Measurements from ENCODE around the gene NAV3.

The NAV3 gene

GRCh38 chr12:78146365-78146772, 315.7 kb downstream of the NAV3 start:
- Histone ChIP-seq H3K9me3 (ENCODE audit: low read length) (no peaks in the 10 kb centered on the region), H3K4me3 (ENCODE audit: low read length) (no peak overlapping the region), H3K36me3 (ENCODE audit: insufficient read depth, low read length) (no peaks in the 10 kb centered on the region), H3K4me1 (ENCODE audit: insufficient read depth, low read length) (peaks cover 7% of the 10 kb centered on the region), H2AFZ (ENCODE audit: low read depth, low read length) (no peak overlapping the region), H3K27me3 (ENCODE audit: insufficient read depth, low read length) (no peaks in the 10 kb centered on the region)

GRCh38 chr12:78149459-78149858, 318.8 kb downstream of the NAV3 start:
- H3K36me3 ChIP-seq (ENCODE audit: insufficient read depth, low read length) = no peaks in the 10 kb centered on the region
- H3K27me3 ChIP-seq (ENCODE audit: insufficient read depth, low read length) = no peaks in the 10 kb centered on the region
- no peak overlapping the region for H3K4me3 ChIP-seq (ENCODE audit: low read length)
- H2AFZ ChIP-seq (ENCODE audit: low read depth, low read length) = no peak overlapping the region
- peaks cover 7% of the 10 kb centered on the region for H3K4me1 ChIP-seq (ENCODE audit: insufficient read depth, low read length)
- no peaks in the 10 kb centered on the region for H3K9me3 ChIP-seq (ENCODE audit: low read length)

- Histone ChIP-seq H3K4me3 (ENCODE audit: low read length) (no peak overlapping the region), H2AFZ (ENCODE audit: low read depth, low read length) (no peak overlapping the region), H3K36me3 (ENCODE audit: insufficient read depth, low read length) (no peaks in the 10 kb centered on the region), H3K4me1 (ENCODE audit: insufficient read depth, low read length) (no peaks in the 10 kb centered on the region), H3K9me3 (ENCODE audit: low read length) (peaks cover 3% of the 10 kb centered on the region), H3K27me3 (ENCODE audit: insufficient read depth, low read length) (no peaks in the 10 kb centered on the region)
These were observed 324.9 kb downstream of the NAV3 start for GRCh38 chr12:78155546-78155945.

- Histone ChIP-seq H3K4me1 (ENCODE audit: insufficient read depth, low read length) (no peaks in the 10 kb centered on the region), H3K4me3 (ENCODE audit: low read length) (no peak overlapping the region), H3K36me3 (ENCODE audit: insufficient read depth, low read length) (no peaks in the 10 kb centered on the region), H3K9me3 (ENCODE audit: low read length) (peaks cover 3% of the 10 kb centered on the region), H3K27me3 (ENCODE audit: insufficient read depth, low read length) (no peaks in the 10 kb centered on the region), H2AFZ (ENCODE audit: low read depth, low read length) (no peak overlapping the region)
These were observed 326.1 kb downstream of the NAV3 start for GRCh38 chr12:78156751-78157150.

- no peak overlapping the region for H3K4me3 ChIP-seq (ENCODE audit: low read length)
- no peaks in the 10 kb centered on the region for H3K36me3 ChIP-seq (ENCODE audit: insufficient read depth, low read length)
- H3K9me3 ChIP-seq (ENCODE audit: low read length) = peaks cover 3% of the 10 kb centered on the region
- no peaks in the 10 kb centered on the region for H3K27me3 ChIP-seq (ENCODE audit: insufficient read depth, low read length)
- no peak overlapping the region for H2AFZ ChIP-seq (ENCODE audit: low read depth, low read length)
- H3K4me1 ChIP-seq (ENCODE audit: insufficient read depth, low read length) = no peaks in the 10 kb centered on the region
These were observed 326.5 kb downstream of the NAV3 start for GRCh38 chr12:78157199-78157598.

- Histone ChIP-seq H3K27me3 (ENCODE audit: insufficient read depth, low read length) (no peaks in the 10 kb centered on the region), H2AFZ (ENCODE audit: low read depth, low read length) (no peak overlapping the region), H3K4me1 (ENCODE audit: insufficient read depth, low read length) (no peaks in the 10 kb centered on the region), H3K4me3 (ENCODE audit: low read length) (no peak overlapping the region), H3K36me3 (ENCODE audit: insufficient read depth, low read length) (no peaks in the 10 kb centered on the region), H3K9me3 (ENCODE audit: low read length) (no peaks in the 10 kb centered on the region)
These were observed 333.5 kb downstream of the NAV3 start for GRCh38 chr12:78164154-78164553.

GRCh38 chr12:78167510-78167909, 336.8 kb downstream of the NAV3 start:
- Histone ChIP-seq H3K9me3 (ENCODE audit: low read length) (no peaks in the 10 kb centered on the region), H2AFZ (ENCODE audit: low read depth, low read length) (no peak overlapping the region), H3K36me3 (ENCODE audit: insufficient read depth, low read length) (no peaks in the 10 kb centered on the region), H3K4me1 (ENCODE audit: insufficient read depth, low read length) (no peaks in the 10 kb centered on the region), H3K27me3 (ENCODE audit: insufficient read depth, low read length) (no peaks in the 10 kb centered on the region), H3K4me3 (ENCODE audit: low read length) (no peak overlapping the region)

- no peaks in the 10 kb centered on the region for H3K27me3 ChIP-seq (ENCODE audit: insufficient read depth, low read length)
- H2AFZ ChIP-seq (ENCODE audit: low read depth, low read length) = no peak overlapping the region
- no peak overlapping the region for H3K4me3 ChIP-seq (ENCODE audit: low read length)
- no peaks in the 10 kb centered on the region for H3K4me1 ChIP-seq (ENCODE audit: insufficient read depth, low read length)
- no peaks in the 10 kb centered on the region for H3K36me3 ChIP-seq (ENCODE audit: insufficient read depth, low read length)
- H3K9me3 ChIP-seq (ENCODE audit: low read length) = no peaks in the 10 kb centered on the region
These were observed 340.4 kb downstream of the NAV3 start for GRCh38 chr12:78171061-78171460.

- H3K4me1 ChIP-seq (ENCODE audit: insufficient read depth, low read length) = no peaks in the 10 kb centered on the region
These were observed 345.9 kb downstream of the NAV3 start for GRCh38 chr12:78176643-78177042.

GRCh38 chr12:78177298-78177697, 346.6 kb downstream of the NAV3 start:
- Histone ChIP-seq H3K9me3 (ENCODE audit: low read length) (no peaks in the 10 kb centered on the region), H3K4me3 (ENCODE audit: low read length) (no peak overlapping the region), H3K27me3 (ENCODE audit: insufficient read depth, low read length) (no peaks in the 10 kb centered on the region), H2AFZ (ENCODE audit: low read depth, low read length) (no peak overlapping the region), H3K36me3 (ENCODE audit: insufficient read depth, low read length) (no peaks in the 10 kb centered on the region), H3K4me1 (ENCODE audit: insufficient read depth, low read length) (no peaks in the 10 kb centered on the region)

More at GRCh38 chr12:78176643-78177042, 345.9 kb downstream of the NAV3 start:
- Histone ChIP-seq H3K9me3 (ENCODE audit: low read length) (no peaks in the 10 kb centered on the region), H2AFZ (ENCODE audit: low read depth, low read length) (no peak overlapping the region), H3K4me3 (ENCODE audit: low read length) (no peak overlapping the region), H3K27me3 (ENCODE audit: insufficient read depth, low read length) (no peaks in the 10 kb centered on the region), H3K36me3 (ENCODE audit: insufficient read depth, low read length) (no peaks in the 10 kb centered on the region)

- Histone ChIP-seq H3K9me3 (ENCODE audit: low read length) (peaks cover 2% of the 10 kb centered on the region), H3K4me3 (ENCODE audit: low read length) (no peak overlapping the region), H3K27me3 (ENCODE audit: insufficient read depth, low read length) (no peaks in the 10 kb centered on the region), H3K36me3 (ENCODE audit: insufficient read depth, low read length) (no peaks in the 10 kb centered on the region), H3K4me1 (ENCODE audit: insufficient read depth, low read length) (no peaks in the 10 kb centered on the region), H2AFZ (ENCODE audit: low read depth, low read length) (no peak overlapping the region)
These were observed 348.7 kb downstream of the NAV3 start for GRCh38 chr12:78179346-78179745.

- Histone ChIP-seq H2AFZ (ENCODE audit: low read depth, low read length) (no peak overlapping the region), H3K36me3 (ENCODE audit: insufficient read depth, low read length) (no peaks in the 10 kb centered on the region), H3K4me1 (ENCODE audit: insufficient read depth, low read length) (no peaks in the 10 kb centered on the region), H3K9me3 (ENCODE audit: low read length) (peaks cover 3% of the 10 kb centered on the region), H3K4me3 (ENCODE audit: low read length) (no peak overlapping the region), H3K27me3 (ENCODE audit: insufficient read depth, low read length) (no peaks in the 10 kb centered on the region)
These were observed 351.0 kb downstream of the NAV3 start for GRCh38 chr12:78181544-78182162.

GRCh38 chr12:78183824-78184223, 353.1 kb downstream of the NAV3 start:
- Histone ChIP-seq H3K36me3 (ENCODE audit: insufficient read depth, low read length) (no peaks in the 10 kb centered on the region), H2AFZ (ENCODE audit: low read depth, low read length) (no peak overlapping the region), H3K27me3 (ENCODE audit: insufficient read depth, low read length) (no peaks in the 10 kb centered on the region), H3K4me3 (ENCODE audit: low read length) (no peak overlapping the region), H3K4me1 (ENCODE audit: insufficient read depth, low read length) (no peaks in the 10 kb centered on the region), H3K9me3 (ENCODE audit: low read length) (peaks cover 5% of the 10 kb centered on the region)

- H3K27me3 ChIP-seq (ENCODE audit: insufficient read depth, low read length) = no peaks in the 10 kb centered on the region
- H2AFZ ChIP-seq (ENCODE audit: low read depth, low read length) = no peak overlapping the region
- no peaks in the 10 kb centered on the region for H3K4me1 ChIP-seq (ENCODE audit: insufficient read depth, low read length)
- H3K4me3 ChIP-seq (ENCODE audit: low read length) = no peak overlapping the region
- H3K9me3 ChIP-seq (ENCODE audit: low read length) = peaks cover 5% of the 10 kb centered on the region
- H3K36me3 ChIP-seq (ENCODE audit: insufficient read depth, low read length) = no peaks in the 10 kb centered on the region
These were observed 354.4 kb downstream of the NAV3 start for GRCh38 chr12:78185109-78185508.
